ENCODE results near the gene GNLY.
"Not testable (repeated sequence)": the region's sequence is repeated elsewhere in the genome, so short reads cannot be mapped to it uniquely, and the experiment has no call there.

GNLY gene

GRCh38 chr2:85694052-85695025 is at the start of gene GNLY:
Gene GNLY, plus strand, starts transcription at chr2:85694358. Its CDS starts 61 bp downstream, at chr2:85694419.
- no peak for DNase-seq

DNA sequence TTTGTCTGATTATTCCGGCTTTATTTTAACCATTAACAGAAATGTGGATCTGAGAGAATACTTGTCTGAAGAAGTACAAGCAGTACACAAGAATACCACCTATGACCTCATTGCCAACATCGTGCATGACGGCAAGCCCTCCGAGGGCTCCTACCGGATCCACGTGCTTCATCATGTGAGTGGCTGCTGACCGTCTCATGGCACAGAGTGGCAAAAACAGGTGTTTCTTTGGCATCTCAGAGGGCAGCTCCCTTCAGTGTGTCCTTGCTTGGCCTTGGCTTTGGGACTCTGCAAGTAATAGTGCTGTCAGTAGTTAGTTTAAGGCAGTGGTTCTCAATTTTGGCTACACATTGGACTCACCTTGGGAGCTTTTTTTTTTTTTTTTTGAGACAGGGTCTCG is 49.2 kb upstream of the GNLY start:
- no peak for DNase-seq

DNA sequence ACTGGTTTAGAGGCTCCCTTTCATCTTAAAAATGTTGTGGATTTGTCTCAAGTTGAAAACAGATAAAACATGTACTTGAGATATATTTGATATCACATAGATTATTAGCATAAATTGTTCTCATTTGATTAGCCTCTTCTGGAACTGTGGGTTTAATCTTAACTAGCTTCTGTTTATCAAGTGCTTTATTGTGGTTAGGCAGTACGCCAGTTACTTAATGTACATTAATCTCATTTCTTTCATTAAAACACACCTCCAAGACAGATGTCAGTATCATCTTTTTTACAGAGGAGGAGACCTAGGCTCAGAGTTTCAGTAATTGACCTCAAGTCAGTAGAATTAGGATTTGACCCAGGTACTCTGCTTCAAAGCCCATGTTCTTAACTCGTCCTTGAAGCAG is 48.0 kb upstream of the GNLY start:
- DNase-seq = no peak

DNA sequence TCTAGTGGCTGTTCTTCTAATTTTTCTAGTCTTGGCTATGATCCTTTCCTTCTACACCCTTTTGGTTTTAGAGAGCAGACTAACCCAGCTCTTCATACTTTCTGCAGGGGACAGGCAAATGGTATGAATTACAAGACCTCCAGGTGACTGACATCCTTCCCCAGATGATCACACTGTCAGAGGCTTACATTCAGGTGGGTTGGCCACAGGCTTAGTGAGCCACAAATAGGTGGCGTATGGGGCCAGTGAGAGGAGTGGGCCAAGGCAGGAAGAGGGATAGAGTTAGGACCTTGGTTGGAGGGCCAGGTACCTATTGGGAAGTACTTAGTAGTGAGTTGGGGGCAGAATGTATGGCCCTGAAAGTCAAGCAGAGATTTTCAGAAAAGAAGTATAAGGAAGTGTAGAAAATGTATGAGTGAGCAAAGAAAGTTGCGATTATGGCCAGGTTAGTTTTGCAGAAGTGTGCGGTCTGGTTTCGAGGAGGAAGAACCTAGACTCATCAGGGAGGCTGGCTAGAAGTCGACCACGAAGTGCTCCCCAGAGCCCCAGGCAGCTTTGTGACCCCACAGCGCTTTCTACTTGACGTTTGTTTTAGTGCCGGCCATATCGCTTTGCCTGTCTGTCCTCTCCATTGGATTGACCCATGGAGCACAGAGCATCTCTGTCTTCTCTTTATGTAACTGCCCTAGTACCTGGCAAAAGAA is 46.2 kb upstream of the GNLY start:
- no peak for DNase-seq

GRCh38 chr2:85648619-85649018 is 45.5 kb upstream of the GNLY start:
- no peak for DNase-seq

- no peak for DNase-seq
Observed at GRCh38 chr2:85649201-85650190, 44.7 kb upstream of the GNLY start.

- no peak for DNase-seq
Observed at GRCh38 chr2:85650456-85650855, 43.7 kb upstream of the GNLY start.

DNA sequence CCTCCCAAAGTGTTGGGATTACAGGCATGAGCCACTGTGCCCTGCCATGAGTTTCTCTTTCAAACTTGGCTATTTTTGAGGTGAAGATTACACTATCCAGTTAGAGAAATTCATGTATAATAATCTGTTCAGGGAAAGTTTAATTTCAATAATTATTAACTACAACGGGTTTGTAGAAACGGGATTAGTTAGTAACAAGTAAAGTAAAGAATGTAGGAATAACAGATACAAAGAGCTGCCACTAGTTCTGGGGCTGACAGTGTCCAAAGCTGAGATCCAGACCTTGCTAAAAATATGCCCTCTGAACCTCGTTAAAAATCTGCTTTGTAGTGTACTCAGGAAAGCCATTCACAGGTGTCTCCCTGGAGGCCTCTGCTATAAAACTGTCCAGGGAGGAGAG is 43.1 kb upstream of the GNLY start:
- DNase-seq = no peak

DNA sequence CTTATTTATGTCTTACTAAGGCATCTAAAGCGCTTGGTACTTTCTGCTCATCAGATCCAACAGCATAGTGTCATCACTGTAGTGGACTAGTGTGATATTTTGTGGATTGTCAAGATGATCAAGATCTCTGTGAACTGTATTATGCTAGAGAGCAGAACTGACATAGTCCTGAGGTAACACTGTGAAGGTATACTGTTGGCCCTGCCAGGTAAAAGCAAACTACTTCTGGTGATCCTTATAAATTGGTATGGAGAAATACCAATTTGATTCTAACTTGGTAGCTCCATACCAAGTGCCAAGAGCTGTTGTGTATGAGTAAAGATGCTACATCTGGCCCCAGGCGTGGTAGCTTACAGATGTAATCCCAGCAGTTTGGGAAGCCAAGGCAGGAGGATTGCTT is 42.1 kb upstream of the GNLY start:
- DNase-seq = no peak

DNA sequence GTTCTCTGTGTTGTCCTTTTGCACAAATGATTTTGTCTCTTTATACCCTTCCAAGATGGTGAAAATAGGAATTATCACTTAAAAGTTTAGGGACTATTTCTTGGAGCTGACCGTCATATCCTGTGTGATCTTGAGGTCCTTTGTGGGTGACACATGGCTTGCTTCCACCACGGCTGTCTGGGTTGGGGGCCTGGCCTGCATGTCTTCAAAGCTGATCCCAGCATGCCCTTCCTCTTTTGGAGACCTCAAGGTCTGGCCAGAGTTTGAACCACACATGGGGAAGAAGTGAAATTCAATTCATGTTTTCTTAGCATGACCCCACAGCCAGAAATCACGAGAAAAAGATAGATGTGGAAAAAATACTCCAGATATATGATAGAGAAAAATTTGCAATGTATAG is 40.2 kb upstream of the GNLY start:
- no peak for DNase-seq

GRCh38 chr2:85655961-85656417 is 38.2 kb upstream of the GNLY start:
- no peak for DNase-seq

GRCh38 chr2:85656468-85656867 is 37.7 kb upstream of the GNLY start:
- no peak for DNase-seq

GRCh38 chr2:85657399-85657798 is 36.8 kb upstream of the GNLY start:
- not testable (repeated sequence) for DNase-seq

- no peak for DNase-seq
Observed at GRCh38 chr2:85659324-85659981, 34.7 kb upstream of the GNLY start.

DNA sequence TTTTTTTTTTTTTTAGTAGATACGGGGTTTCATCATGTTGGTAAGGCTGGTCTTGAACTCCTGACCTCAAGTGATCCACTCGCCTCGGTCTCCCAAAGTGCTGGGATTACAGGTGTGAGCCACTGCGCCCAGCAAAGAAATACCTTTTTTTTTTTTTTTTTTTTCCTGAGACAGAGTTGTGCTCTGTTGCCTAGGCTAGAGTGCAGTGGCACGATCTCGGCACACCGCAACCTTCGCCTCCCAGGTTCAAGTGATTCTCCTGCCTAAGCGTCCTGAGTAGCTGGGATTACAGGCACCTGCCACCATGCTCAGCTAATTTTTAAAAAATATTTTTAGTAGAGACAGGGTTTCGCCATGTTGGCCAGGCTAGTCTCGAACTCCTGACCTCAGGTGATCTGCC is 33.9 kb upstream of the GNLY start:
- not testable (repeated sequence) for DNase-seq

GRCh38 chr2:85660725-85661124 is 33.4 kb upstream of the GNLY start:
- no peak for DNase-seq

DNA sequence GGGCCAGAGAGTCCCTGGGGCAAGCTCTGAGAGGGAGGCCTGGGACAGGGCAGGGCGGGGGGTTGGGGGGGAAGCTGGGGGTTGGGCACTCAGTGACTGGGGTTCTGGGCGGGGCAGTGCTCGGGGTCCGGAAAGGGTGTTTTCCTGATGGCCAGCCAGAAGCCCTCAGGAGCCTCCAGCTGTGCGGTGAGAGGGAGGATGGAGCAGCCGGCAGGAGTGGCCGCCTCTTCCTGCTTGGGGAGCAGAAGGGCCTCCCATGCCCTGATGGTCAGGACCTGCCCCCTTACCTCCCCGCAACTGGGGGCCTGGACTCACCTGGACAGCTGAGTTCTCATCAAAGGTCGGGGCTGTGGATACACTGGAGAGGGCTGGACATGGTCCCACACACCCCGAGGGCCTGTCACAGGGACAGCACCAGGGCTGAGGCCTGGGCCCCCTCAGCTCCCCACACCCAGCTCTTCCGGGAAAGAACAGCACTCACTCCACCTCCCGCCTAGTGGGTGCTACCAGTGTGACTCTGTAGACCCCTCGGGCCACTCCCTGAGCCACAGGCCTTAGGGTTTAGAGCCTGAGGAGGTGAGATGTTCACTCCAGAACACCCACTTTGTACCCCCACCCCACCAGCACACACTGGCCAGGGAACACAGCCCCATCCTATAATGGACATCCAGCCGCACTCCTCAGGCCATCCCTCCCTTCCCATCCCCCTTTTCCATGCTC is 32.9 kb upstream of the GNLY start:
- DNase-seq = no peak

DNA sequence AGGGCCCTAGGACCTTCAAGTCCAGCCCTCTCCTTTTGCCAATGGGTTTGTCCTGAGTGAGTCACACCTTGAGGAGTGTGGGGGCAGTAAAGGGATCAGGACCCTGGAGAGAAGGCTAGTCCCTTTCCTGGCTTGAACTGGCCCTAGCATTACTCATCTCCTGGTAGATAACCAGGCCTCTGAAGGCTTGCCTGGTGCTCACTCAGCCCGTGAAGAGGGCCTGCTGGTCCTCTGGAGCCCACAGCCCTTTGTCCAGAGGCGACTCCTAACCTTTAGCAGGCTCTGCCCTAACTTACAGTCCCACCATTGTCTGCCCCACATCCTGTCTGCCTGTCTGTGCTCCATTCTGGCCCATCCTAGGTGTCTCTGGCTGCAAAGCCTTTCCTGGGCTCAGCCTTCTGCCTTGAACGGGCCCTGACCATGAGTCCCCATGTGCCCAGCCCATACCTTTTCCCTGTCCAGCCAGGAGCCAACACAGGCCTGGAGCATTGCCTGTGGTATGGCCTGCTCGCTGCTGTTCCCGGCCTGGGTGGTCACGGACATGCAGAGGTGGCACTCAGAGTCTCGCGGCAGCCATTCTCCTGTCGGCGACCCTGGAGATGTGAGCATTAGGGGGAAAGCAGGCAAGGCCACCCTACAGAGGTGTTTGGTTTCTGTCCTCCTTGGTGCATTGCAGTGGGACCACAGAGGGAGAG is 31.1 kb upstream of the GNLY start:
- no peak for DNase-seq

DNA sequence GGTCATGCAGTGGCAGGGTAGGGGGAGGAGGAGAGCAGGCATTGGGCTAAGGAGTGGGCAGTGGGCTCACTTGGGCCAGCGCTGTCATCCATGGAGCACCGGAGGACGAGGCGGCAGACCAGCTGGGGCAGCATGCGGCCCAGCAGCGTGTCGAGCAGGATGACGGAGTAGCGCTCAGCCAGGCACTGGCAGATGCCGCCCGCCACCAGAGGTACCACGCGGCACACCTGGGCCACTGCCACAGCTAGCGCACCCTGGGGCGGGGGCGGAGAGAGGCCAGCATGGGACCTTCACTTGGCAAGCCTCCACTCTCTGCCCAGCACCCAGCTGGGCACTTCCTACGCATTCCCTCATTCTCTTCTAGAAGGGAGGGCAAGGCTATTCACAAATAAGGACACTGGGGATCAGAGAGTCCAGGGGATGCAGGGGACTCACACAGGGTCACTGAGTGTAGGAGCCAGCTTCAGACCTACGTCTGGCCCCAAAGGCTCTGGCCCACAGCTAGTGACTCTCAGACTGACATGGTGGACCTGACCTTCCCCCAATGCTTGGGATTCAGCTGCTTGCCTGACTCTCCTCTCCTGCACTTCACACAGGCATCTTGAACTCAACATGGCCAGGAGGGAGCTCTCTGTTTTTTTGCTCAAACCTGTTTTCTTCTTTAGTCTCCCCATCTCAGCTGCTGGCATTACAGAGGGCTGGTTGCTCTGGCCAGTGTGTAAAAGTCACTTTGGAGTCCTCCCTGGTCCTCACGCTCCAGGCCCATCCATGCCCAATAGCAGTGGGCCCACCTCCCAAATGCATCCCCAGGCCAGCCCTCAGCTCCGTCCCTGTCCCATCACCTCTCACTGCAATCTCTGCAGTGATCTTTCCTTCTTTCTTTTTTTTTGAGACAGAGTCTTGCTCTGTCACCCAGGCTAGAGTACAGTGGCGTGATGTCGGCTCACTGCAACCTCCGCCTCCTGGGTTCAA is 30.3 kb upstream of the GNLY start:
- DNase-seq = no peak
